ENCODE measurements around the gene CTDP1.

DNA sequence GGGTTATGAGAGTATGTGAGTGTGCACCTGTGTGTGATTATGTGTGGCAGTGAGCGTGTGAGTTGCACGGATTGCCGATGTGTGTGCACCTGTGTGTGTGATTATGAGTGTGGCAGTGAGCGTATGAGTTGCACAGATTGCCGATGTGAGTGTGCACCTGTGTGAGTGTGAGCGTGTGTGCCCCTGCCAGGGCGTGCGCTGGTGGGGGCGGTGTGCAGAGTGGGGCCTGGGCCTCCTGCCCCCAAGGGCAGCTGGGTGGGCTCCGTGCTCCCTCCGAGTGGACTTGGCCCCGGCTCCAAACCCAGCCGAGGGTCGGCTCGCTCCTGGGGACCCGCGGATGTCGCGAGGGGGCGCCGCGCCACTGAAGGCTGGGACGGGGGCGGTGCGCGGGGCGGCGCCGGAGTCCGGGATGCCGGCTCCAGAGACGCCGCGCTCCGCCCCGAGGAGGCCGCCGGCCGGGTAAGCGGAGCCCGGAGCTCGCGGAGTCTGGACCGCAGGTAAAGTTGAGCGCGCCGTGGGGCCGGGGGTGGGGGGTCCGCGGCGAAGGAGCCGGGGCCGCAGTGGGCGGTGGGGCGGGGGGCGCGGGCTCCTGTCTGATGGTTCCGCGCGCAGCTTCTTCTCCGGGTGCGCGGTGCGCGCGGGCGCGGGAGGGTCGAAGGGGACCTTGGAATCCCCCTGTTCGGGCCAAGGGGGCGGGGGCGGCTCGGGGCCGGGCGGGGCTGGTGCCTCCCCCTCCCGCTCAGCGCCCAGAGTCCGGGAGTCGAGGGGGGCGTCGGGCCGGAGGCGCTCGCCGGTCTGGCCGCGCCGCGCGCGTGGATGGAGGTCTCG is 118.1 kb downstream of the CTDP1 start, which contains the start of gene KCNG2:
- TF ChIP-seq, protein P1, sequence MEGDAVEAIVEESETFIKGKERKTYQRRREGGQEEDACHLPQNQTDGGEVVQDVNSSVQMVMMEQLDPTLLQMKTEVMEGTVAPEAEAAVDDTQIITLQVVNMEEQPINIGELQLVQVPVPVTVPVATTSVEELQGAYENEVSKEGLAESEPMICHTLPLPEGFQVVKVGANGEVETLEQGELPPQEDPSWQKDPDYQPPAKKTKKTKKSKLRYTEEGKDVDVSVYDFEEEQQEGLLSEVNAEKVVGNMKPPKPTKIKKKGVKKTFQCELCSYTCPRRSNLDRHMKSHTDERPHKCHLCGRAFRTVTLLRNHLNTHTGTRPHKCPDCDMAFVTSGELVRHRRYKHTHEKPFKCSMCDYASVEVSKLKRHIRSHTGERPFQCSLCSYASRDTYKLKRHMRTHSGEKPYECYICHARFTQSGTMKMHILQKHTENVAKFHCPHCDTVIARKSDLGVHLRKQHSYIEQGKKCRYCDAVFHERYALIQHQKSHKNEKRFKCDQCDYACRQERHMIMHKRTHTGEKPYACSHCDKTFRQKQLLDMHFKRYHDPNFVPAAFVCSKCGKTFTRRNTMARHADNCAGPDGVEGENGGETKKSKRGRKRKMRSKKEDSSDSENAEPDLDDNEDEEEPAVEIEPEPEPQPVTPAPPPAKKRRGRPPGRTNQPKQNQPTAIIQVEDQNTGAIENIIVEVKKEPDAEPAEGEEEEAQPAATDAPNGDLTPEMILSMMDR (IDR thresholded peaks at IDR 0.05 in 2 of 3, conservative IDR thresholded peaks at IDR 0.05 in 1 of 3; ENCODE audit: borderline replicate concordance in 1 of 3, insufficient read depth in 1 of 3, low read depth in 2 of 3, low read length in 2 of 3): no peak
- TF ChIP-seq EZH2 (IDR thresholded peaks at IDR 0.05) (no peak), ZNF274 (IDR thresholded peaks at IDR 0.05; ENCODE audit: low read depth, low read length) (no peak), ELF1 (IDR thresholded peaks at IDR 0.05; ENCODE audit: borderline replicate concordance, low read depth) (no peak), POLR2AphosphoS5 (IDR thresholded peaks at IDR 0.05; ENCODE audit: low read depth, low read length) (no peak), POLR2A (IDR thresholded peaks at IDR 0.05; ENCODE audit: borderline replicate concordance, extremely low read depth, insufficient read depth, insufficient read length) (no peak), EZH2phosphoT487 (IDR thresholded peaks at IDR 0.05; ENCODE audit: borderline replicate concordance) (no peak), TCF7L2 (IDR thresholded peaks at IDR 0.05; ENCODE audit: borderline replicate concordance, extremely low read depth, insufficient read depth, insufficient read length) (no peak), EGR1 (IDR thresholded peaks at IDR 0.05; ENCODE audit: low read depth) (no peak), SIN3A (IDR thresholded peaks at IDR 0.05; ENCODE audit: low read depth) (no peak)
- TF ChIP-seq, protein P2, sequence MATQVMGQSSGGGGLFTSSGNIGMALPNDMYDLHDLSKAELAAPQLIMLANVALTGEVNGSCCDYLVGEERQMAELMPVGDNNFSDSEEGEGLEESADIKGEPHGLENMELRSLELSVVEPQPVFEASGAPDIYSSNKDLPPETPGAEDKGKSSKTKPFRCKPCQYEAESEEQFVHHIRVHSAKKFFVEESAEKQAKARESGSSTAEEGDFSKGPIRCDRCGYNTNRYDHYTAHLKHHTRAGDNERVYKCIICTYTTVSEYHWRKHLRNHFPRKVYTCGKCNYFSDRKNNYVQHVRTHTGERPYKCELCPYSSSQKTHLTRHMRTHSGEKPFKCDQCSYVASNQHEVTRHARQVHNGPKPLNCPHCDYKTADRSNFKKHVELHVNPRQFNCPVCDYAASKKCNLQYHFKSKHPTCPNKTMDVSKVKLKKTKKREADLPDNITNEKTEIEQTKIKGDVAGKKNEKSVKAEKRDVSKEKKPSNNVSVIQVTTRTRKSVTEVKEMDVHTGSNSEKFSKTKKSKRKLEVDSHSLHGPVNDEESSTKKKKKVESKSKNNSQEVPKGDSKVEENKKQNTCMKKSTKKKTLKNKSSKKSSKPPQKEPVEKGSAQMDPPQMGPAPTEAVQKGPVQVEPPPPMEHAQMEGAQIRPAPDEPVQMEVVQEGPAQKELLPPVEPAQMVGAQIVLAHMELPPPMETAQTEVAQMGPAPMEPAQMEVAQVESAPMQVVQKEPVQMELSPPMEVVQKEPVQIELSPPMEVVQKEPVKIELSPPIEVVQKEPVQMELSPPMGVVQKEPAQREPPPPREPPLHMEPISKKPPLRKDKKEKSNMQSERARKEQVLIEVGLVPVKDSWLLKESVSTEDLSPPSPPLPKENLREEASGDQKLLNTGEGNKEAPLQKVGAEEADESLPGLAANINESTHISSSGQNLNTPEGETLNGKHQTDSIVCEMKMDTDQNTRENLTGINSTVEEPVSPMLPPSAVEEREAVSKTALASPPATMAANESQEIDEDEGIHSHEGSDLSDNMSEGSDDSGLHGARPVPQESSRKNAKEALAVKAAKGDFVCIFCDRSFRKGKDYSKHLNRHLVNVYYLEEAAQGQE (IDR thresholded peaks at IDR 0.05; ENCODE audit: low read depth): no peak
- TF ChIP-seq, protein P3, sequence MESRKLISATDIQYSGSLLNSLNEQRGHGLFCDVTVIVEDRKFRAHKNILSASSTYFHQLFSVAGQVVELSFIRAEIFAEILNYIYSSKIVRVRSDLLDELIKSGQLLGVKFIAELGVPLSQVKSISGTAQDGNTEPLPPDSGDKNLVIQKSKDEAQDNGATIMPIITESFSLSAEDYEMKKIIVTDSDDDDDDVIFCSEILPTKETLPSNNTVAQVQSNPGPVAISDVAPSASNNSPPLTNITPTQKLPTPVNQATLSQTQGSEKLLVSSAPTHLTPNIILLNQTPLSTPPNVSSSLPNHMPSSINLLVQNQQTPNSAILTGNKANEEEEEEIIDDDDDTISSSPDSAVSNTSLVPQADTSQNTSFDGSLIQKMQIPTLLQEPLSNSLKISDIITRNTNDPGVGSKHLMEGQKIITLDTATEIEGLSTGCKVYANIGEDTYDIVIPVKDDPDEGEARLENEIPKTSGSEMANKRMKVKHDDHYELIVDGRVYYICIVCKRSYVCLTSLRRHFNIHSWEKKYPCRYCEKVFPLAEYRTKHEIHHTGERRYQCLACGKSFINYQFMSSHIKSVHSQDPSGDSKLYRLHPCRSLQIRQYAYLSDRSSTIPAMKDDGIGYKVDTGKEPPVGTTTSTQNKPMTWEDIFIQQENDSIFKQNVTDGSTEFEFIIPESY (IDR thresholded peaks at IDR 0.05; ENCODE audit: extremely low read depth, insufficient replicate concordance, low read length): no peak
